ENCODE data around the gene GABBR1.
A peak's percentile ranks its signal among the peaks of the same experiment; 100 is the strongest.

GABBR1 gene

GRCh38 chr6:29637247-29637646 lies 4.3 kb upstream of the GABBR1 start:
- H3K36me3 ChIP-seq (ENCODE audit: control insufficient read depth in 1 of 2, insufficient read depth in 2 of 2, low read depth in 1 of 2, low read length in 2 of 2), result no peaks in the 10 kb centered on the region
- over 99% methylated on average over 8 of the region's 9 CpGs for whole genome bisulfite sequencing
- no peak overlapping the region for H3K4ac ChIP-seq (ENCODE audit: low read depth in 1 of 2, low read length in 2 of 2)
- no peak overlapping the region for H3K14ac ChIP-seq (ENCODE audit: low read length in 2 of 2)
- H2BK12ac ChIP-seq (ENCODE audit: low read length in 2 of 2), result no peak overlapping the region
- no peak overlapping the region for H2BK5ac ChIP-seq (ENCODE audit: low read depth, low read length, poor library complexity, severe bottlenecking)
- no peak overlapping the region for H2BK120ac ChIP-seq (ENCODE audit: low read depth, low read length)
- H3K9me3 ChIP-seq (ENCODE audit: control insufficient read depth, low read length), result no peaks in the 10 kb centered on the region
- peaks cover 3% of the 10 kb centered on the region for H3K4me1 ChIP-seq (ENCODE audit: control insufficient read depth, insufficient read depth, low read depth, low read length)
- H3K4me3 ChIP-seq (ENCODE audit: insufficient read depth in 1 of 2, low read depth in 1 of 2, low read length in 2 of 2), result no peak overlapping the region
- no peak overlapping the region for H3K18ac ChIP-seq (ENCODE audit: low read depth in 1 of 2, low read length in 2 of 2)
- H3K79me1 ChIP-seq (replicated peaks; ENCODE audit: low read length, poor library complexity, severe bottlenecking), result no peaks in the 10 kb centered on the region
- H4K91ac ChIP-seq (ENCODE audit: low read length), result no peak overlapping the region
- H3K23ac ChIP-seq (ENCODE audit: low read length in 2 of 2), result no peak overlapping the region
- no peak overlapping the region for H2AK5ac ChIP-seq (ENCODE audit: low read length, severe bottlenecking)
- H3K27ac ChIP-seq (ENCODE audit: low read length, poor library complexity, severe bottlenecking), result no peak overlapping the region
- no peak for DNase-seq
- H4K8ac ChIP-seq (ENCODE audit: low read length), result no peak overlapping the region
- H3K9ac ChIP-seq (ENCODE audit: low read length), result no peak overlapping the region
- H2BK15ac ChIP-seq (ENCODE audit: low read depth, poor library complexity, severe bottlenecking), result no peak overlapping the region
- H2AFZ ChIP-seq (ENCODE audit: low read depth, low read length), result no peak overlapping the region
- H3K27me3 ChIP-seq (ENCODE audit: control insufficient read depth in 1 of 2, insufficient read depth in 1 of 2, low read length in 2 of 2), result no peaks in the 10 kb centered on the region
- H3K4me2 ChIP-seq (ENCODE audit: low read length, poor library complexity, severe bottlenecking), result no peak overlapping the region

- DNase-seq, result no peak
- peak overlapping the region; percentile 24 to 70 for H3K4ac ChIP-seq (ENCODE audit: low read depth in 1 of 2, low read length in 2 of 2)
- H3K18ac ChIP-seq (ENCODE audit: low read depth in 1 of 2, low read length in 2 of 2), result peak overlapping the region; percentile 61 to 95
- no peak overlapping the region for H3K14ac ChIP-seq (ENCODE audit: low read length in 2 of 2)
- H3K9me3 ChIP-seq (ENCODE audit: control insufficient read depth, low read length), result no peaks in the 10 kb centered on the region
- no peak overlapping the region for H3K23ac ChIP-seq (ENCODE audit: low read length in 2 of 2)
- H3K4me2 ChIP-seq (ENCODE audit: low read length, poor library complexity, severe bottlenecking), result peak overlapping the region; percentile 93
- H4K91ac ChIP-seq (ENCODE audit: low read length), result peak overlapping the region; percentile 54
- WGBS, result 1% methylated on average over 9 of the region's 9 CpGs
- H3K9ac ChIP-seq (ENCODE audit: low read length), result peak overlapping the region; percentile 81
- peak overlapping the region; percentile 93 for H2AFZ ChIP-seq (ENCODE audit: low read depth, low read length)
- H3K4me3 ChIP-seq (ENCODE audit: insufficient read depth in 1 of 2, low read depth in 1 of 2, low read length in 2 of 2), result peak overlapping the region; percentile 73 to 89
- H2AK5ac ChIP-seq (ENCODE audit: low read length, severe bottlenecking), result no peak overlapping the region
- H3K79me1 ChIP-seq (replicated peaks; ENCODE audit: low read length, poor library complexity, severe bottlenecking), result peaks cover 13% of the 10 kb centered on the region
- no peaks in the 10 kb centered on the region for H3K36me3 ChIP-seq (ENCODE audit: control insufficient read depth in 1 of 2, insufficient read depth in 2 of 2, low read depth in 1 of 2, low read length in 2 of 2)
- H2BK5ac ChIP-seq (ENCODE audit: low read depth, low read length, poor library complexity, severe bottlenecking), result no peak overlapping the region
- peak overlapping the region; percentile 71 for H3K27ac ChIP-seq (ENCODE audit: low read length, poor library complexity, severe bottlenecking)
- peak overlapping the region in 1 of 2 experiments; percentile 21 for H2BK12ac ChIP-seq (ENCODE audit: low read length in 2 of 2)
- no peaks in the 10 kb centered on the region for H3K27me3 ChIP-seq (ENCODE audit: control insufficient read depth in 1 of 2, insufficient read depth in 1 of 2, low read length in 2 of 2)
- peak overlapping the region; percentile 77 for H4K8ac ChIP-seq (ENCODE audit: low read length)
- peak overlapping the region; percentile 67 for H2BK120ac ChIP-seq (ENCODE audit: low read depth, low read length)
- no peak overlapping the region for H2BK15ac ChIP-seq (ENCODE audit: low read depth, poor library complexity, severe bottlenecking)
- peaks cover 18% of the 10 kb centered on the region for H3K4me1 ChIP-seq (ENCODE audit: control insufficient read depth, insufficient read depth, low read depth, low read length)
Observed at GRCh38 chr6:29633534-29633905, 537 bp upstream of the GABBR1 start.

GRCh38 chr6:29631860-29632731 lies 887 bp downstream of the GABBR1 start:
- WGBS, result 5% methylated on average over 19 of the region's 53 CpGs
- H4K91ac ChIP-seq (ENCODE audit: low read length), result peak overlapping the region; percentile 59
- peak overlapping the region; percentile 78 for H3K9ac ChIP-seq (ENCODE audit: low read length)
- no peak overlapping the region for H2AK5ac ChIP-seq (ENCODE audit: low read length, severe bottlenecking)
- peak overlapping the region in 1 of 2 experiments; percentile 92 for H3K23ac ChIP-seq (ENCODE audit: low read length in 2 of 2)
- H3K79me1 ChIP-seq (replicated peaks; ENCODE audit: low read length, poor library complexity, severe bottlenecking), result peaks cover 22% of the 10 kb centered on the region
- peak overlapping the region in 1 of 2 experiments; percentile 73 for H3K14ac ChIP-seq (ENCODE audit: low read length in 2 of 2)
- H3K4me3 ChIP-seq (ENCODE audit: insufficient read depth in 1 of 2, low read depth in 1 of 2, low read length in 2 of 2), result peak overlapping the region; percentile 79 to 89
- H3K4me1 ChIP-seq (ENCODE audit: control insufficient read depth, insufficient read depth, low read depth, low read length), result peaks cover 24% of the 10 kb centered on the region
- peak overlapping the region; percentile 42 for H2AFZ ChIP-seq (ENCODE audit: low read depth, low read length)
- H3K27ac ChIP-seq (ENCODE audit: low read length, poor library complexity, severe bottlenecking), result peak overlapping the region; percentile 6
- H3K18ac ChIP-seq (ENCODE audit: low read depth in 1 of 2, low read length in 2 of 2), result peak overlapping the region; percentile 66 to 78
- H2BK5ac ChIP-seq (ENCODE audit: low read depth, low read length, poor library complexity, severe bottlenecking), result no peak overlapping the region
- peak overlapping the region; percentile 94 for H3K4me2 ChIP-seq (ENCODE audit: low read length, poor library complexity, severe bottlenecking)
- peak; percentile 74 for DNase-seq
- no peaks in the 10 kb centered on the region for H3K27me3 ChIP-seq (ENCODE audit: control insufficient read depth in 1 of 2, insufficient read depth in 1 of 2, low read length in 2 of 2)
- H2BK15ac ChIP-seq (ENCODE audit: low read depth, poor library complexity, severe bottlenecking), result peak overlapping the region; percentile 68
- peak overlapping the region; percentile 32 to 57 for H2BK12ac ChIP-seq (ENCODE audit: low read length in 2 of 2)
- peak overlapping the region; percentile 63 for H4K8ac ChIP-seq (ENCODE audit: low read length)
- H3K4ac ChIP-seq (ENCODE audit: low read depth in 1 of 2, low read length in 2 of 2), result peak overlapping the region in 1 of 2 experiments; percentile 71
- H3K9me3 ChIP-seq (ENCODE audit: control insufficient read depth, low read length), result no peaks in the 10 kb centered on the region
- H3K36me3 ChIP-seq (ENCODE audit: control insufficient read depth in 1 of 2, insufficient read depth in 2 of 2, low read depth in 1 of 2, low read length in 2 of 2), result peaks cover 0 to 4% of the 10 kb centered on the region in 2 experiments
- peak overlapping the region; percentile 24 for H2BK120ac ChIP-seq (ENCODE audit: low read depth, low read length)

DNA sequence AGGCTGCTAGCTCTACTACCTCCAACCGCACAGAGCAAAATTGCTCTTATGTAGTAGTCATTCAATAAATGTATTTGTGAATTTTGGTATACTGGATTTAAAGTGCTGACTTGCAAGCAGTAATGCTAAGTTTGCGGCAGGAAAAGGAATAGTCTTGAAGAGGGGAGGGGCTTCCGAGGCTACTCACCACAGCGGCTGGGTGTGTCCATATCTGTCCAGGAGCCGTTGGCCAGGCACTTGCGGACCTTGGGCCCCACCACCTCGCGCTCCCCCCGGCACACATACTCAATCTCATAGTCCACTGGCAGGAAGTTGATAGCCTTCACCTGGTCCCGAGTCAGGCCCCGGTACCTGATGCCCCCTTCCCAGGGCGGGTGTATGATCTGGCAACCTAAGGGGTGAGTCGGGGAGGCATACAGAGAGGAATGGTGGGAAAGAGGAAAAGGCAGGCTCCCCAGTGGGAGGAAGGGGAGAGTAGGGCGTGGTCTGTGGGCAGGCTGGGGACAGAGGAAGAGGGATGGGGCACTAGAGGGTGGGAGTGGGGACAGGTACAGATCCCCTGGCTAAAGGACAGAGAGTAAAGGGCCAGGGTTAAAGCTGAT lies 1.7 kb downstream of the GABBR1 start:
- Histone ChIP-seq H3K9ac (ENCODE audit: low read length) (no peak overlapping the region), H3K4ac (ENCODE audit: low read depth in 1 of 2, low read length in 2 of 2) (no peak overlapping the region), H3K18ac (ENCODE audit: low read depth in 1 of 2, low read length in 2 of 2) (peak overlapping the region in 1 of 2 experiments; percentile 67), H3K23ac (ENCODE audit: low read length in 2 of 2) (no peak overlapping the region), H3K79me1 (replicated peaks; ENCODE audit: low read length, poor library complexity, severe bottlenecking) (peaks cover 28% of the 10 kb centered on the region), H3K4me2 (ENCODE audit: low read length, poor library complexity, severe bottlenecking) (peak overlapping the region; percentile 71), H2AK5ac (ENCODE audit: low read length, severe bottlenecking) (no peak overlapping the region), H3K27ac (ENCODE audit: low read length, poor library complexity, severe bottlenecking) (peak overlapping the region; percentile 27), H2BK5ac (ENCODE audit: low read depth, low read length, poor library complexity, severe bottlenecking) (no peak overlapping the region), H3K36me3 (ENCODE audit: control insufficient read depth in 1 of 2, insufficient read depth in 2 of 2, low read depth in 1 of 2, low read length in 2 of 2) (peaks cover 0 to 4% of the 10 kb centered on the region in 2 experiments), H3K9me3 (ENCODE audit: control insufficient read depth, low read length) (no peaks in the 10 kb centered on the region), H3K4me1 (ENCODE audit: control insufficient read depth, insufficient read depth, low read depth, low read length) (peaks cover 27% of the 10 kb centered on the region), H2BK15ac (ENCODE audit: low read depth, poor library complexity, severe bottlenecking) (no peak overlapping the region), H2BK12ac (ENCODE audit: low read length in 2 of 2) (no peak overlapping the region), H2AFZ (ENCODE audit: low read depth, low read length) (no peak overlapping the region), H3K4me3 (ENCODE audit: insufficient read depth in 1 of 2, low read depth in 1 of 2, low read length in 2 of 2) (peak overlapping the region; percentile 49 to 89), H2BK120ac (ENCODE audit: low read depth, low read length) (no peak overlapping the region), H4K8ac (ENCODE audit: low read length) (no peak overlapping the region), H4K91ac (ENCODE audit: low read length) (peak overlapping the region; percentile 45), H3K27me3 (ENCODE audit: control insufficient read depth in 1 of 2, insufficient read depth in 1 of 2, low read length in 2 of 2) (no peaks in the 10 kb centered on the region), H3K14ac (ENCODE audit: low read length in 2 of 2) (no peak overlapping the region)
- WGBS, result 16% methylated on average over 13 of the region's 14 CpGs
- DNase-seq, result peak; percentile 58
